Measurements from ENCODE around the gene NTRK3.

NTRK3 gene

GRCh38 chr15:87817553-87817952, 439.0 kb downstream of the NTRK3 start:
- no peak for DNase-seq (ENCODE audit: low spot score)

GRCh38 chr15:87816811-87817210, 439.7 kb downstream of the NTRK3 start:
- no peak for DNase-seq (ENCODE audit: low spot score)

DNA sequence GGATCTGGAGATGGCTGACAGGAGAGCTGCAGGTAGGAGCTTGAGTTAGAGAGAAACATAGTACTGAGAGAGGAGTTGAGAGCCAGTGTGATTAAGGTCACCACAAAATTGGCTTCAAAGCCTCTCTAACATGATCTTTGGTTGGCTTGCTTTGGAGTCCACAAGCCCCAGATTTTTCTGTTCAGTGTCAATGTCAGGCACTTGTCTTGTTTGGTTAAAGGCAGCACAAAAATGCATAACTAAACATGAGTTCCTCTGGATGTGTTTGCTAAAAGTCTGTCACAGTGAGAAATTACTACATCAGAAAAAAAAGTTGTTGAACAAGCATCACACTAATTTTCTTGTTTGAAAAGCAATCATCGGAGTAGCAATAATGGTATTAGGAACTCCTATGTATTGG, 440.5 kb downstream of the NTRK3 start:
- DNase-seq (ENCODE audit: low spot score), result no peak
